ENCODE results near the gene HK2.

- TF ChIP-seq CTCF (IDR thresholded peaks at IDR 0.05; ENCODE audit: low read length) (no peak), EZH2 (optimal IDR thresholded peaks at IDR 0.05; ENCODE audit: low read depth, low read length) (no peak)
Observed at GRCh38 chr2:74847070-74847858, 13.3 kb downstream of the HK2 start.

Data from MM.1S (cell line).